Neural cell (in vitro differentiated cells): ENCODE results near the gene KIAA1958. TPM values are rescaled to one million over a fixed set of nuclear protein-coding genes. Genes with fewer than 3 reads are reported as not detected.

Source experiments
- H2AFZ ChIP-seq: fragments of 200-600, 300-800 bp; sonication (generic), shearing (Covaris generic); 2 replicates; pipeline ENCODE4 v1.6.0; 2014; ENCODE audit warnings: low read depth, mild to moderate bottlenecking, antibody characterized with exemption, low read length, moderate library complexity
- H3F3A ChIP-seq: fragments of 200-600 bp; shearing (Covaris generic); 2 replicates; pipeline ENCODE4 v1.6.1; 2016; ENCODE audit warnings: mild to moderate bottlenecking, moderate library complexity, mixed read lengths, antibody characterized with exemption, low read length; ENCODE audit not compliant: insufficient read depth, poor library complexity, severe bottlenecking
- H3K27ac ChIP-seq: fragments of 200-600, 300-800 bp; sonication (generic), shearing (Covaris generic); 2 replicates; pipeline ENCODE4 v1.5.1; 2014; ENCODE audit warnings: mild to moderate bottlenecking, low read length, moderate library complexity
- H3K27me3 ChIP-seq: fragments of 300-800, 200-600 bp; sonication (generic), shearing (Covaris generic); 2 replicates; pipeline ENCODE4 v1.6.0; 2014; ENCODE audit warnings: mild to moderate bottlenecking, low read depth, low read length, moderate library complexity; ENCODE audit not compliant: insufficient read depth
- H3K36me3 ChIP-seq: fragments of 300-800, 200-600 bp; sonication (generic), shearing (Covaris generic); 2 replicates; pipeline ENCODE4 v1.5.1; 2014; ENCODE audit warnings: mild to moderate bottlenecking, antibody characterized with exemption, low read length, moderate library complexity; ENCODE audit not compliant: insufficient read depth
- H3K4me2 ChIP-seq: fragments of 300-800, 200-600 bp; sonication (generic), shearing (Covaris generic); 2 replicates; pipeline ENCODE4 v1.6.0; 2014; ENCODE audit warnings: mild to moderate bottlenecking, low read length
- H3K4me3 ChIP-seq: fragments of 300-800, 200-600 bp; sonication (generic), shearing (Covaris generic); 2 replicates; pipeline ENCODE4 v1.5.1; 2014; ENCODE audit warnings: mild to moderate bottlenecking, low read length, moderate library complexity
- H3K79me2 ChIP-seq: fragments of 200-600 bp; shearing (Covaris generic); replicated peaks from 2 replicates; pipeline ENCODE4 v1.6.0; 2014; ENCODE audit warnings: mild to moderate bottlenecking, low read length, moderate library complexity; ENCODE audit not compliant: insufficient read depth
- H3K9ac ChIP-seq: fragments of 300-800, 200-600 bp; sonication (generic), shearing (Covaris generic); 2 replicates; pipeline ENCODE4 v1.6.1; 2016; ENCODE audit warnings: mild to moderate bottlenecking, low read length, mixed read lengths
- H3K9me2 ChIP-seq: fragments of 200-600 bp; shearing (Covaris generic); 2 replicates; pipeline ENCODE4 v1.6.1; 2016; ENCODE audit warnings: mild to moderate bottlenecking, low read length, mixed read lengths; ENCODE audit not compliant: insufficient read depth
- H3K9me3 ChIP-seq: fragments of 200-600, 300-800 bp; sonication (generic), shearing (Covaris generic); 2 replicates; pipeline ENCODE4 v1.6.1; 2016; ENCODE audit warnings: mild to moderate bottlenecking, mixed run types, low read length, moderate library complexity, mixed read lengths
- H4K20me1 ChIP-seq: fragments of 200-600 bp; shearing (Covaris generic); 2 replicates; pipeline ENCODE4 v1.6.1; 2016; ENCODE audit warnings: mild to moderate bottlenecking, mixed run types; ENCODE audit not compliant: insufficient read depth
- CTCF ChIP-seq: fragments of 450-650 bp; IDR thresholded peaks from 2 replicates; pipeline ENCODE4 v1.5.1; 2014; ENCODE audit warnings: antibody characterized with exemption, mild to moderate bottlenecking, moderate library complexity; ENCODE audit not compliant: poor library complexity, severe bottlenecking
- EP300 ChIP-seq: fragments of 450-650 bp; conservative IDR thresholded peaks from 2 replicates; pipeline ENCODE4 v1.6.1; 2014; ENCODE audit warnings: antibody characterized with exemption, mild to moderate bottlenecking, moderate library complexity; ENCODE audit not compliant: poor library complexity, severe bottlenecking
- EZH2 ChIP-seq: fragments of 200-600, 300-800 bp; shearing (Covaris generic), sonication (generic); IDR thresholded peaks from 2 replicates; pipeline ENCODE4 v1.6.1; 2014; ENCODE audit warnings: antibody characterized with exemption, low read length, borderline replicate concordance, mild to moderate bottlenecking; ENCODE audit not compliant: insufficient read depth, poor library complexity, severe bottlenecking
- MXI1 ChIP-seq: fragments of 450-650 bp; conservative IDR thresholded peaks from 2 replicates; pipeline ENCODE4 v1.6.1; 2014; ENCODE audit warnings: antibody characterized with exemption, mild to moderate bottlenecking; ENCODE audit not compliant: poor library complexity, severe bottlenecking
- POLR2AphosphoS5 ChIP-seq: IDR thresholded peaks from 2 replicates; pipeline ENCODE4 v1.6.1; 2012
- RAD21 ChIP-seq: fragments of 450-650 bp; conservative IDR thresholded peaks from 2 replicates; pipeline ENCODE4 v1.6.1; 2014; ENCODE audit warnings: antibody characterized with exemption, mild to moderate bottlenecking, moderate library complexity
- SMC3 ChIP-seq: fragments of 450-650 bp; conservative IDR thresholded peaks from 2 replicates; pipeline ENCODE4 v1.6.1; 2014; ENCODE audit warnings: antibody characterized with exemption, mild to moderate bottlenecking, moderate library complexity; ENCODE audit not compliant: poor library complexity
- TAF1 ChIP-seq: IDR thresholded peaks from 2 replicates; pipeline ENCODE4 v1.6.1; 2012; ENCODE audit warnings: low read depth
- polyA plus RNA-seq: library from polyadenylated mRNA; depleted of rRNA; stranded (reverse); fragments of >200 nt; gene quantifications from 2 replicates; pipeline ENCODE4 v1.2.3, GENCODE V29; 2014
- TF ChIP-seq, protein P1 (sequence below): IDR thresholded peaks from 2 replicates; pipeline ENCODE4 v1.6.1; 2012; ENCODE audit warnings: borderline replicate concordance

Gene KIAA1958
- polyA plus RNA-seq, 1 donor from 2014 or later: 8.4 TPM

- Histone ChIP-seq H3K9me2 (no peaks in the 10 kb centered on the region), H3K36me3 (no peaks in the 10 kb centered on the region), H3K9me3 (no peaks in the 10 kb centered on the region), H4K20me1 (no peaks in the 10 kb centered on the region), H3K4me2 (no peak overlapping the region), H3K27ac (no peak overlapping the region), H3K4me3 (no peak overlapping the region), H2AFZ (no peak overlapping the region), H3K9ac (no peak overlapping the region), H3K27me3 (no peaks in the 10 kb centered on the region), H3K79me2 (no peaks in the 10 kb centered on the region), H3F3A (no peaks in the 10 kb centered on the region)
- TF ChIP-seq MXI1: no peak
- TF ChIP-seq, protein P1, sequence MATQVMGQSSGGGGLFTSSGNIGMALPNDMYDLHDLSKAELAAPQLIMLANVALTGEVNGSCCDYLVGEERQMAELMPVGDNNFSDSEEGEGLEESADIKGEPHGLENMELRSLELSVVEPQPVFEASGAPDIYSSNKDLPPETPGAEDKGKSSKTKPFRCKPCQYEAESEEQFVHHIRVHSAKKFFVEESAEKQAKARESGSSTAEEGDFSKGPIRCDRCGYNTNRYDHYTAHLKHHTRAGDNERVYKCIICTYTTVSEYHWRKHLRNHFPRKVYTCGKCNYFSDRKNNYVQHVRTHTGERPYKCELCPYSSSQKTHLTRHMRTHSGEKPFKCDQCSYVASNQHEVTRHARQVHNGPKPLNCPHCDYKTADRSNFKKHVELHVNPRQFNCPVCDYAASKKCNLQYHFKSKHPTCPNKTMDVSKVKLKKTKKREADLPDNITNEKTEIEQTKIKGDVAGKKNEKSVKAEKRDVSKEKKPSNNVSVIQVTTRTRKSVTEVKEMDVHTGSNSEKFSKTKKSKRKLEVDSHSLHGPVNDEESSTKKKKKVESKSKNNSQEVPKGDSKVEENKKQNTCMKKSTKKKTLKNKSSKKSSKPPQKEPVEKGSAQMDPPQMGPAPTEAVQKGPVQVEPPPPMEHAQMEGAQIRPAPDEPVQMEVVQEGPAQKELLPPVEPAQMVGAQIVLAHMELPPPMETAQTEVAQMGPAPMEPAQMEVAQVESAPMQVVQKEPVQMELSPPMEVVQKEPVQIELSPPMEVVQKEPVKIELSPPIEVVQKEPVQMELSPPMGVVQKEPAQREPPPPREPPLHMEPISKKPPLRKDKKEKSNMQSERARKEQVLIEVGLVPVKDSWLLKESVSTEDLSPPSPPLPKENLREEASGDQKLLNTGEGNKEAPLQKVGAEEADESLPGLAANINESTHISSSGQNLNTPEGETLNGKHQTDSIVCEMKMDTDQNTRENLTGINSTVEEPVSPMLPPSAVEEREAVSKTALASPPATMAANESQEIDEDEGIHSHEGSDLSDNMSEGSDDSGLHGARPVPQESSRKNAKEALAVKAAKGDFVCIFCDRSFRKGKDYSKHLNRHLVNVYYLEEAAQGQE: no peak
- TF ChIP-seq EP300: no peak
- TF ChIP-seq TAF1: no peak
Measured at GRCh38 chr9:112696461-112696860, 209.8 kb downstream of the KIAA1958 start.

DNA sequence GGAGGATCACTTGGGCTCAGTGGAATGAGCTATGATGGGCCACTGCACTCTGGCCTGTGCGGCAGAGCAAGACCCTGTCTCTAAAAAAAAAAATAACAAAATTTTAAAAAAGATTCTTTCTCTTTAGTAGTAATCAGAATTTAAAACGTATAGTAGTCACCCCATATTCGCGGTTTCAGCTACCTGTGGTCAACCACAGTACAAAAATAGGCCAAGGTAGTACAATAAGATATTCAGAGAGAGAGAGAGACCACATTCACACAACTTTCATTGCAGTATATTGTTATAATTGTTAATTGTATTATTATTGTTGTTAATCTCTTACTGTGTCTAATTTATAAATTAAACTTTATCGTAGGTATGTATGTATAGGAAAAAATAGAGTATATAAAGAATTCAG lies 212.6 kb downstream of the KIAA1958 start:
- H3K9me3 ChIP-seq: no peaks in the 10 kb centered on the region
- H3K27ac ChIP-seq: no peak overlapping the region
- no peaks in the 10 kb centered on the region for H3K9me2 ChIP-seq
- H3F3A ChIP-seq: no peaks in the 10 kb centered on the region
- H3K9ac ChIP-seq: no peak overlapping the region
- H3K36me3 ChIP-seq: no peaks in the 10 kb centered on the region
- H3K79me2 ChIP-seq: peaks cover 7% of the 10 kb centered on the region
- no peaks in the 10 kb centered on the region for H3K27me3 ChIP-seq
- H4K20me1 ChIP-seq: no peaks in the 10 kb centered on the region
- H3K4me2 ChIP-seq: no peak overlapping the region
- TF ChIP-seq MXI1 (no peak), SMC3 (no peak), EP300 (no peak), POLR2AphosphoS5 (no peak), TAF1 (no peak), RAD21 (no peak), CTCF (no peak), EZH2 (no peak)
- TF ChIP-seq, protein P1: no peak
- no peak overlapping the region for H3K4me3 ChIP-seq
- no peak overlapping the region for H2AFZ ChIP-seq
